Transverse colon (tissue), 4 donors: ENCODE results near the gene NEURL1B. TPM values are rescaled to one million over a fixed set of nuclear protein-coding genes. Genes with fewer than 3 reads are reported as not detected.

Experiments
- DNase-seq: peaks from one replicate; pipeline ENCODE4 v3.0.0-alpha.2; 2019
- H3K27ac ChIP-seq, 4 donors: fragments of 200-600 bp; sonication (generic); 2 replicates each; pipeline ENCODE4 v1.5.1; 2016 to 2018; ENCODE audit warnings: inconsistent platforms in 4 of 4
- H3K27me3 ChIP-seq: fragments of 200-600 bp; sonication (generic); 2 replicates; pipeline ENCODE4 v1.5.1; 2017; ENCODE audit warnings: inconsistent platforms
- H3K36me3 ChIP-seq, 4 donors: fragments of 200-600 bp; sonication (generic); 2 replicates each; pipeline ENCODE4 v1.5.1; 2017 to 2019; ENCODE audit warnings: inconsistent platforms in 4 of 4
- H3K4me1 ChIP-seq, 4 donors: fragments of 200-600 bp; sonication (generic); 2 replicates each; pipeline ENCODE4 v1.5.1; 2017 to 2020; ENCODE audit warnings: inconsistent platforms in 4 of 4
- H3K4me3 ChIP-seq, 4 donors: fragments of 200-600 bp; sonication (generic); 1 replicate in 1 of 4; 2 replicates in 3 of 4; pipeline versions ENCODE4 v1.5.1 to v1.6.1; 2017 to 2019; ENCODE audit warnings: inconsistent platforms in 4 of 4
- H3K9me3 ChIP-seq, 2 donors: fragments of 200-600 bp; sonication (generic); 2 replicates each; pipeline ENCODE4 v1.5.1; 2017 to 2019; ENCODE audit warnings: inconsistent platforms in 2 of 2
- EP300 ChIP-seq: sonication (generic); formaldehyde crosslinking; IDR thresholded peaks from one replicate; pipeline ENCODE4 v1.6.1; 2017; ENCODE audit warnings: antibody characterized with exemption, low read depth
- POLR2A ChIP-seq: fragments of 450-650 bp; IDR thresholded peaks from one replicate; pipeline ENCODE4 v1.6.1; 2016; ENCODE audit warnings: antibody characterized with exemption, mild to moderate bottlenecking, moderate library complexity
- POLR2AphosphoS5 ChIP-seq, 3 donors: sonication (generic); formaldehyde crosslinking; IDR thresholded peaks; one replicate each; pipeline ENCODE4 v1.6.1; 2016; ENCODE audit warnings: antibody characterized with exemption in 3 of 3
- WGBS, 2 donors: methylation state at CpG; one replicate each; pipeline ENCODE4 v1.1.5; 2018; ENCODE audit warnings: low coverage in 1 of 2; 5-methylcytosine and 5-hydroxymethylcytosine counted together
- in situ Hi-C, 4 donors: fragments of 200-750 bp; cut with MboI; loops; one replicate each; pipeline versions ENCODE4 v1.15.0 to v1.15.1; 2017; ENCODE audit warnings: low sequenced_read_pairs in 3 of 4, low pct_ligation_motif_present in 1 of 4, low pct_unique_long_range_greater_than_20kb in 1 of 4
- intact Hi-C: fragments of 100-400 bp; cut with DNase I; formaldehyde crosslinking; loops from one replicate; pipeline ENCODE4 v1.15.1; 2023; ENCODE audit warnings: low total_unique reads
- total RNA-seq, 4 donors: library from RNA; depleted of rRNA; stranded (reverse); fragments of >200 nt; gene quantifications; one replicate each; pipeline ENCODE4 v1.1.0, GENCODE V29; 2016
- TF ChIP-seq, protein P1 (sequence below), 5 experiments: fragments of 200-600 bp in 3 of 5; fragments of 450-650 bp in 2 of 5; sonication (generic) in 3 of 5; IDR thresholded peaks; 1 replicate in 2 of 5; 2 replicates in 3 of 5; pipeline ENCODE4 v1.5.1; 2016 to 2017; ENCODE audit warnings: antibody characterized with exemption in 5 of 5, inconsistent platforms in 3 of 5, mild to moderate bottlenecking in 2 of 5, moderate library complexity in 1 of 5

NEURL1B gene
- total RNA-seq, 4 donors from 2014 or later = 74.6 to 168 (median 94.5) TPM

DNA sequence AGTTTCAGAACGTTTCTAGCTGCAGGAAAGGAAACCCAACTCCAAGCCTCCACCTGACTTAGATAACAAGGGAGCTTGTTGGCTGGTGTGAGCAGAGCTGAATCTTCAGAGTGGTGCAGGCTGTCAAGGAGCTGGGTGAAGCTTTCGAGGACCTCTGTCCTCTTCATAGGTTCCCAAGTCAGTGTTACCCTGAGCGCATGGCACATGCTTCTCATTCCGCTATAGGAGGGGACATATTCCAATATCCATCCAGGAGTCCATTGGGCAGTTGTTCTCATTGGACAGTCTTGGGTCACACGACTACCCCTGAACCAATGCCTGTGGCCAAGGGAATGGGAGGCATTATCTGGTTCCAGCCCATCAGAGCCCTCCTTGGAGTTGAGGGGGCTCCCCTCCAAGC, 79.6 kb downstream of the NEURL1B start:
- H3K9me3 ChIP-seq = no peaks in the 10 kb centered on the region
- peaks cover 6 to 18% (median 9%) of the 10 kb centered on the region in 4 donors for H3K4me1 ChIP-seq
- intact Hi-C loops (loop anchor here (1.0 kb wide), 1 partner anchor 25 kb away; no protein-coding TSS in a partner anchor), in situ Hi-C loops (loop anchor here in 2 of 4 donors (25.0 kb wide), 1 partner anchor 417 kb away; the partner anchor contains the start of gene BNIP1 (in 2 of the 2))
- no peaks in the 10 kb centered on the region for H3K36me3 ChIP-seq
- WGBS, 2 donors = 82% methylated on average over 5 of the region's 5 CpGs; no CpG with 5 or more reads in 1 of the 2 donors
- no peak for DNase-seq
- H3K27me3 ChIP-seq = no peaks in the 10 kb centered on the region
- TF ChIP-seq POLR2A (no peak), POLR2AphosphoS5 (IDR thresholded peaks at IDR 0.05) (no peak), EP300 (no peak)
- TF ChIP-seq, protein P1, sequence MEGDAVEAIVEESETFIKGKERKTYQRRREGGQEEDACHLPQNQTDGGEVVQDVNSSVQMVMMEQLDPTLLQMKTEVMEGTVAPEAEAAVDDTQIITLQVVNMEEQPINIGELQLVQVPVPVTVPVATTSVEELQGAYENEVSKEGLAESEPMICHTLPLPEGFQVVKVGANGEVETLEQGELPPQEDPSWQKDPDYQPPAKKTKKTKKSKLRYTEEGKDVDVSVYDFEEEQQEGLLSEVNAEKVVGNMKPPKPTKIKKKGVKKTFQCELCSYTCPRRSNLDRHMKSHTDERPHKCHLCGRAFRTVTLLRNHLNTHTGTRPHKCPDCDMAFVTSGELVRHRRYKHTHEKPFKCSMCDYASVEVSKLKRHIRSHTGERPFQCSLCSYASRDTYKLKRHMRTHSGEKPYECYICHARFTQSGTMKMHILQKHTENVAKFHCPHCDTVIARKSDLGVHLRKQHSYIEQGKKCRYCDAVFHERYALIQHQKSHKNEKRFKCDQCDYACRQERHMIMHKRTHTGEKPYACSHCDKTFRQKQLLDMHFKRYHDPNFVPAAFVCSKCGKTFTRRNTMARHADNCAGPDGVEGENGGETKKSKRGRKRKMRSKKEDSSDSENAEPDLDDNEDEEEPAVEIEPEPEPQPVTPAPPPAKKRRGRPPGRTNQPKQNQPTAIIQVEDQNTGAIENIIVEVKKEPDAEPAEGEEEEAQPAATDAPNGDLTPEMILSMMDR (IDR thresholded peaks at IDR 0.05) = no peak
- no peak overlapping the region for H3K4me3 ChIP-seq
- H3K27ac ChIP-seq = no peak overlapping the region

GRCh38 chr5:172721455-172722326, 80.6 kb downstream of the NEURL1B start:
- TF ChIP-seq POLR2AphosphoS5 (IDR thresholded peaks at IDR 0.05) (peak; percentile 59 to 73 (median 72)), EP300 (peak; percentile 56), POLR2A (no peak)
- no peaks in the 10 kb centered on the region for H3K27me3 ChIP-seq
- peaks cover 6 to 14% (median 9%) of the 10 kb centered on the region in 4 donors for H3K4me1 ChIP-seq
- intact Hi-C loops = loop anchor here (1.0 kb wide), 1 partner anchor 24 kb away; no protein-coding TSS in a partner anchor
- H3K4me3 ChIP-seq = no peak overlapping the region
- 38 to 52% methylated on average over 9 to 17 of the region's 17 CpGs for WGBS, 2 donors
- H3K9me3 ChIP-seq = no peaks in the 10 kb centered on the region
- H3K36me3 ChIP-seq = no peaks in the 10 kb centered on the region
- DNase-seq = no peak
- in situ Hi-C loops = loop anchor here in 2 of 4 donors (25.0 kb wide), 1 partner anchor 416 kb away; the partner anchor contains the start of gene BNIP1 (in 2 of the 2)
- peak overlapping the region in 1 of 4 donors; percentile 44 for H3K27ac ChIP-seq

GRCh38 chr5:172722327-172722815, 81.3 kb downstream of the NEURL1B start:
- H3K27me3 ChIP-seq = no peaks in the 10 kb centered on the region
- intact Hi-C loops = no loop called here
- no peak for DNase-seq
- peak overlapping the region in 1 of 4 donors; percentile 36 for H3K27ac ChIP-seq
- peaks cover 2 to 8% (median 6%) of the 10 kb centered on the region in 4 donors for H3K4me1 ChIP-seq
- no peaks in the 10 kb centered on the region for H3K36me3 ChIP-seq
- whole genome bisulfite sequencing, 2 donors = 70 to 77% methylated on average over 12 of the region's 12 CpGs
- in situ Hi-C loops = loop anchor here in 2 of 4 donors (25.0 kb wide), 1 partner anchor 415 kb away; the partner anchor contains the start of gene BNIP1 (in 2 of the 2)
- TF ChIP-seq POLR2A = no peak
- no peak for TF ChIP-seq EP300
- TF ChIP-seq POLR2AphosphoS5 (IDR thresholded peaks at IDR 0.05) = no peak
- TF ChIP-seq, protein P1 (IDR thresholded peaks at IDR 0.05) = no peak
- H3K9me3 ChIP-seq = no peaks in the 10 kb centered on the region
- no peak overlapping the region for H3K4me3 ChIP-seq

- intact Hi-C loops = no loop called here
- DNase-seq = no peak
- Histone ChIP-seq H3K4me1 (peaks cover 2 to 7% (median 6%) of the 10 kb centered on the region in 4 donors), H3K9me3 (no peaks in the 10 kb centered on the region), H3K36me3 (no peaks in the 10 kb centered on the region), H3K27me3 (no peaks in the 10 kb centered on the region), H3K4me3 (no peak overlapping the region), H3K27ac (no peak overlapping the region)
- no peak for TF ChIP-seq POLR2AphosphoS5 (IDR thresholded peaks at IDR 0.05)
- TF ChIP-seq EP300 = no peak
- TF ChIP-seq POLR2A = no peak
- TF ChIP-seq, protein P1 (IDR thresholded peaks at IDR 0.05) = no peak
- WGBS, 2 donors = 29 to 64% methylated on average over 1 to 2 of the region's 2 CpGs
- in situ Hi-C loops = loop anchor here in 2 of 4 donors (25.0 kb wide), 1 partner anchor 414 kb away; the partner anchor contains the start of gene BNIP1 (in 2 of the 2)
These were observed 82.4 kb downstream of the NEURL1B start for GRCh38 chr5:172723508-172723907.
